DMS 273 (cell line): ENCODE data around the gene MICAL2.

Experiments
- DNase-seq: peaks from one replicate; lab custom pipeline; 2025; ENCODE audit not compliant: unreplicated experiment; lab: John Stamatoyannopoulos, UW

MICAL2 gene

GRCh38 chr11:12221051-12221535, 110.7 kb downstream of the MICAL2 start:
- DNase-seq: no peak

GRCh38 chr11:12222055-12222792, 111.8 kb downstream of the MICAL2 start:
- DNase-seq: peak; percentile 74

- no peak for DNase-seq
Measured at GRCh38 chr11:12223771-12224536, 113.6 kb downstream of the MICAL2 start.

GRCh38 chr11:12224537-12224893, 114.1 kb downstream of the MICAL2 start:
- no peak for DNase-seq

GRCh38 chr11:12225046-12225739, 114.8 kb downstream of the MICAL2 start:
- DNase-seq: no peak

GRCh38 chr11:12226093-12226492, 115.7 kb downstream of the MICAL2 start:
- DNase-seq: no peak

- DNase-seq: no peak
Measured at GRCh38 chr11:12229450-12230229, 119.2 kb downstream of the MICAL2 start.

- DNase-seq: no peak
Measured at GRCh38 chr11:12232160-12232559, 121.8 kb downstream of the MICAL2 start.

GRCh38 chr11:12232817-12233601, 122.6 kb downstream of the MICAL2 start:
- no peak for DNase-seq

GRCh38 chr11:12233602-12233925, 123.2 kb downstream of the MICAL2 start:
- DNase-seq: no peak

GRCh38 chr11:12234221-12234620, 123.8 kb downstream of the MICAL2 start:
- no peak for DNase-seq

GRCh38 chr11:12235080-12235479, 124.7 kb downstream of the MICAL2 start:
- DNase-seq: no peak

GRCh38 chr11:12235553-12235946, 125.2 kb downstream of the MICAL2 start:
- DNase-seq: no peak

- DNase-seq: peak; percentile 65
Measured at GRCh38 chr11:12235947-12236743, 125.8 kb downstream of the MICAL2 start.

- DNase-seq: no peak
Measured at GRCh38 chr11:12236744-12237101, 126.3 kb downstream of the MICAL2 start.

- DNase-seq: no peak
Measured at GRCh38 chr11:12237381-12237784, 127.0 kb downstream of the MICAL2 start.

GRCh38 chr11:12238420-12238819, 128.0 kb downstream of the MICAL2 start:
- DNase-seq: no peak

GRCh38 chr11:12239396-12239795, 129.0 kb downstream of the MICAL2 start:
- no peak for DNase-seq

GRCh38 chr11:12239804-12240371, 129.5 kb downstream of the MICAL2 start:
- no peak for DNase-seq
